AG04449 (cell line): ENCODE data around the gene IQSEC2.

ENCODE experiments used
- CTCF ChIA-PET: fragments of 350-600 bp; formaldehyde crosslinking; extraction: SDS; loops from one replicate; lab custom pipeline; 2021; ENCODE audit warnings: antibody characterized with exemption; lab: Yijun Ruan, JAX
- POLR2A ChIA-PET: fragments of 400-600, 350-600 bp; formaldehyde crosslinking; extraction: SDS; loops from one replicate; lab custom pipeline; 2020; ENCODE audit warnings: antibody characterized with exemption, inconsistent platforms; lab: Yijun Ruan, JAX
- DNase-seq: peaks from one replicate; pipeline ENCODE4 v3.0.0-alpha.2; 2010; ENCODE audit warnings: low read depth, low spot score
- H3K4me3 ChIP-seq: 2 replicates; pipeline ENCODE4 v1.5.1; 2011; ENCODE audit warnings: low read depth, mild to moderate bottlenecking, control low read depth, low read length
- CTCF ChIP-seq: IDR thresholded peaks from one replicate; pipeline ENCODE4 v1.5.1; 2011; ENCODE audit warnings: mild to moderate bottlenecking, moderate library complexity, low read length, control low read depth, inconsistent platforms; ENCODE audit not compliant: insufficient read depth; ENCODE audit errors: missing control alignments

The IQSEC2 gene

GRCh38 chrX:53237056-53237455 is 44.3 kb downstream of the IQSEC2 start:
- no peak for DNase-seq
- CTCF ChIA-PET, result no interaction called here

GRCh38 chrX:53236025-53236679 is 45.2 kb downstream of the IQSEC2 start:
- DNase-seq, result no peak
- TF ChIP-seq CTCF, result no peak
- ChIA-PET POLR2A (no interaction called here), CTCF (no interaction called here)
- H3K4me3 ChIP-seq, result no peak overlapping the region

More at GRCh38 chrX:53237056-53237455, 44.3 kb downstream of the IQSEC2 start:
- TF ChIP-seq CTCF, result no peak
- POLR2A ChIA-PET, result interaction anchor here (0.8 kb wide), 1 partner anchor 12 kb away, joined by 3 read pairs; no protein-coding TSS in a partner anchor
- H3K4me3 ChIP-seq, result no peak overlapping the region

- ChIA-PET POLR2A (no interaction called here), CTCF (interaction anchor here (0.8 kb wide), 1 partner anchor 9 kb away, joined by 3 read pairs; no protein-coding TSS in a partner anchor)
- H3K4me3 ChIP-seq, result no peak overlapping the region
- TF ChIP-seq CTCF, result no peak
- DNase-seq, result no peak
These were observed 45.8 kb downstream of the IQSEC2 start for GRCh38 chrX:53235566-53235965.

GRCh38 chrX:53234484-53234883 is 46.9 kb downstream of the IQSEC2 start:
- TF ChIP-seq CTCF, result no peak
- no peak for DNase-seq
- ChIA-PET CTCF (no interaction called here), POLR2A (no interaction called here)
- no peak overlapping the region for H3K4me3 ChIP-seq

- ChIA-PET POLR2A (no interaction called here), CTCF (interaction anchor here (1.6 kb wide), 1 partner anchor 9 kb away, joined by 3 read pairs; no protein-coding TSS in a partner anchor)
- no peak for TF ChIP-seq CTCF
- no peak for DNase-seq
- H3K4me3 ChIP-seq, result no peak overlapping the region
These were observed 47.8 kb downstream of the IQSEC2 start for GRCh38 chrX:53233536-53233935.

GRCh38 chrX:53230116-53230515 is 51.3 kb downstream of the IQSEC2 start:
- ChIA-PET CTCF (no interaction called here), POLR2A (no interaction called here)
- no peak overlapping the region for H3K4me3 ChIP-seq
- TF ChIP-seq CTCF, result no peak
- no peak for DNase-seq
